ENCODE measurements around the gene KRTAP6-1.

The KRTAP6-1 gene, protein sequence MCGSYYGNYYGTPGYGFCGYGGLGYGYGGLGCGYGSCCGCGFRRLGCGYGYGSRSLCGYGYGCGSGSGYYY

GRCh38 chr21:30613836-30614235, at the start of gene KRTAP6-1:
KRTAP6-1 (minus strand) TSS chr21:30613930; CDS start chr21:30613904, 26 bp downstream.
- no peak for DNase-seq

- no peak for DNase-seq
These were observed 39.2 kb upstream of the KRTAP6-1 start for GRCh38 chr21:30652891-30653290.

GRCh38 chr21:30646904-30647414, 33.2 kb upstream of the KRTAP6-1 start:
- DNase-seq = no peak

DNA sequence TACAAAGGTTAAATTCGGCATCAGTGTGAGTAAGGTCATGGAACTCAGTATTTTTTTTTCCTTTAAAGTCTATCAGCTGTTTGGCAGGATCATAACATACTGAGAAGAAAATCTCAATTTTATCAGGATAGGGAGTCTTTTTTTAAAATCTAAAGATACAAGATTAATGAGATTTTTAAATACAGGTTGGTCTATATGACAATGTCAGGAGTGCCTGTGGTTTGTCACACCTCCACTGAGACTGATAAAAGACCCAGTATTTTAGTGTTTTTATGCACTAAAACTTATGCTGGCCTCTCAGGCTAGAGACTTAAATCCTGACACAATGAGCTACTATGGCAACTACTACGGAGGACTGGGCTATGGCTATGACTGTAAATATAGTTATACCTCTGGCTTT, 28.8 kb upstream of the KRTAP6-1 start, which contains the start of gene KRTAP20-3:
TSS of gene KRTAP20-3 (plus strand) at position 301 of the 400 bp plus-strand sequence.
- DNase-seq = no peak

GRCh38 chr21:30638686-30639085, 25.0 kb upstream of the KRTAP6-1 start:
- DNase-seq = no peak

DNA sequence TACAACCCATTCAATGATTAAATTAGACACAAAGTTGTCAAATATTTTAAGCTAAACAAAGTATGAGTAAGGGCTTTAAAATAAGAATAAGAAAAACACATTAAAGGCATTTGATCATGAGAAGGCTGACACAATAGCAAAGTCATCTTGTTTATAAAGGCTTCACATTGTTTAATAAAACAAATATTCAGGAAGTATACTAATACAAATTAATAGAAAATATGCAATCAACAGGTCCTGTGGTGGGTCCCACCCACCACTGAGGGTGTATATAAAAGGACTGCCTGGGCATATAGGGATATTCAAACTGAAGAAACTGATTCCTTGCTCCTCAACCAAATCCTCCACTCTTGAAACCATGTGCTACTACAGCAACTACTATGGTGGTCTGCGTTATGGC, 21.2 kb upstream of the KRTAP6-1 start, which contains the start of gene KRTAP20-2:
TSS of gene KRTAP20-2 (plus strand) at position 301 of the 400 bp plus-strand sequence. CDS start at position 359, 58 bp downstream.
- no peak for DNase-seq

GRCh38 chr21:30629200-30629599, 15.5 kb upstream of the KRTAP6-1 start:
- no peak for DNase-seq

- DNase-seq = no peak
These were observed 14.4 kb upstream of the KRTAP6-1 start for GRCh38 chr21:30628109-30628508.

GRCh38 chr21:30625449-30626165, 11.9 kb upstream of the KRTAP6-1 start:
- DNase-seq = no peak

GRCh38 chr21:30623362-30623761, 9.6 kb upstream of the KRTAP6-1 start:
- DNase-seq = no peak

- no peak for DNase-seq
These were observed 6.8 kb upstream of the KRTAP6-1 start, which contains the start of gene KRTAP20-4 for GRCh38 chr21:30620522-30620921. KRTAP20-4 (plus strand) TSS chr21:30620627.

DNA sequence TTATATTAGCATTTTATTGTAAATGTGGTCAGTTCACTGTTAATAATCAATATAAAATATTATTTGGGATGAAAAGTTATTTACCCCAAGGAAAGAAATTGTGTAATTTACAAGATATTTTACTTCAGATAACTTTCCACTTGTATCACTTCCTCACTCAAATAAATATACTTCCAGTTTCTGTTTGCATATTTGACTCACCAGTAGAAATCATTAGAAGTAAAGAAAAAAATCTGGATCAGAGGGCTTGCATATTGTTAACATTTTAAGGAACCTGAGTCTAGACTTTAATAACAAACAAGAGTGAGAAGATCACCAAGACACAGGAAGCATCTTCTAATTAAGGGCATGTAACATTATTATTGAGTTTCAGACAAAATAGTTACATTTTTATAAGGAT, 6.3 kb upstream of the KRTAP6-1 start:
- DNase-seq = no peak

DNA sequence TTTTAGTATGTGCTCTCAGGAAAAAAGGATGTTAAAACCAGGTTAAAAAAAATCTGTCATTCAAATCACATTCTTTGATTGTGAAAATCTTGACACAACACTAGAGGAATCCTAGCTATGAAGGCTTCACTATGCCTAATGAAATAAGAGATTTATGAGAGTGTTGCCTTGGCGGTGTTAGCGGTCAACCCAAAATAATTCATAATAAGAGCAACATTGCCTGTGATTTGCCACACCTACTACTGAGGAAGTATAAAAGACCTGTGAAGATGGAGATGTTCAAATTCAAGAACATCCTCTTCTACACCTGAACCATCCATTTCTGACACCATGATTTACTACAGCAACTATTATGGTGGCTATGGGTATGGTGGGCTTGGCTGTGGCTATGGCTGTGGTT, 2.4 kb upstream of the KRTAP6-1 start, which contains the start of gene KRTAP20-1:
TSS of gene KRTAP20-1 (plus strand) at position 301 of the 400 bp plus-strand sequence. CDS start at position 331, 30 bp downstream.
- DNase-seq = no peak

DNA sequence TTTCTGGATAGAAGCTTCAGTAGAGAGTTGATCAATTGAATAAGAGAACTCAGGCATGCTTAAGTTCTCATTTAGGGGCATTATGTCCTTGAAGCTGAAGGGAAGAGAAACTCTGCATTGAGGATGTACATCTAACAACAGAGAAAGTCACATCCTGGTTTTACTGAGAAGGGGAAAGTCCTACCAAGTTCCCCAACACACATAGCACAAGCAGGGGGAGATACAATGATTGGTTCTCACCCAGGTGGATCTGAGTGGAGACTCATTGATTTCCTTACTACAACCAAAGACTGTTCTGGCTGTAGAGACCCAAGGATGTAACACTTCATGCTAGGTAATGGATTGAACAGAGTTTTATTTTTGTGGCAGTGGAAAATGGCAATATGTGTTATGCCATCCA, 1.5 kb upstream of the KRTAP6-1 start:
- DNase-seq = no peak

- no peak for DNase-seq
These were observed 1.6 kb downstream of the KRTAP6-1 start for GRCh38 chr21:30612132-30612531.

- DNase-seq = no peak
These were observed 7.8 kb downstream of the KRTAP6-1 start for GRCh38 chr21:30605968-30606367.

DNA sequence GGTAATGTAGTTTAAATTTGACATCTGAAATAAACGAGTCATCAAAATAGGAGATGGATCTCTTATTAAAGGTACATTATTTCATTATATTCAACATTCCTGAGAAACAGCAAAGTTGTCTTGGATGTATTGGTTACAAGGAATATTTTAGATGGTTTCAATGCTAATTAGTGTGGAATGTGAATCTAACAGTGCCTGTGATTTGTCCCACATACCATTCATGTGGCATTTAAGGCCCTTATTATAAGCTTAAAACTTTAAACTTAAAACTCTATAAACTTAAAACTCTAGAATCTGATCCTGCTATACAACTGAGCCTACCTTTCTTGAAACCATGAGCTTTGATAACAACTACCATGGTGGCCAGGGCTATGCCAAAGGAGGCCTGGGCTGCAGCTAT, 12.9 kb downstream of the KRTAP6-1 start, which contains the start of gene KRTAP22-1:
TSS of gene KRTAP22-1 (plus strand) at position 301 of the 400 bp plus-strand sequence.
- DNase-seq = no peak

GRCh38 chr21:30598802-30599201, 14.9 kb downstream of the KRTAP6-1 start, which contains the start of gene KRTAP6-2:
KRTAP6-2 (minus strand) TSS chr21:30598902; CDS start chr21:30598874, 28 bp downstream.
- DNase-seq = no peak

DNA sequence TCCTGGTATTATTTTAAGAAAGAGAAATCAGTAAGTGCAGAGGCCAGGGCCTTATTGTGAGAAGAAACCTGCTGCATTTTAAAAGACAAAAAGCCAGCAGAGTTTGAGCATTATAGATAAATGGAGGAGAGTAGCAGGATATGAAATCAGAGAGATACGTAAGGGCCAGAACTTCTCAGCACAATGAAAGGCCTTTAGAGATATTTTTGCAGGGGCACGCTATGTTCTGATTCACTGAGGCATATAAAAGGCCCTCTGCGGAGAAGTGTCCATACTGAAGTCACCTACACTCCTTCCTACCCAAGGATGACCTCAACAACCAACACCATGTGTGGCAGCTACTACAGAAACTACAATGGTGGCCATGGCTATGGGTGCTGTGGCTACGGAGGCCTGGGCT, 21.6 kb downstream of the KRTAP6-1 start, which contains the start of gene KRTAP6-3:
TSS of gene KRTAP6-3 (plus strand) at position 301 of the 400 bp plus-strand sequence. CDS start at position 307, 6 bp downstream.
- DNase-seq = no peak

DNA sequence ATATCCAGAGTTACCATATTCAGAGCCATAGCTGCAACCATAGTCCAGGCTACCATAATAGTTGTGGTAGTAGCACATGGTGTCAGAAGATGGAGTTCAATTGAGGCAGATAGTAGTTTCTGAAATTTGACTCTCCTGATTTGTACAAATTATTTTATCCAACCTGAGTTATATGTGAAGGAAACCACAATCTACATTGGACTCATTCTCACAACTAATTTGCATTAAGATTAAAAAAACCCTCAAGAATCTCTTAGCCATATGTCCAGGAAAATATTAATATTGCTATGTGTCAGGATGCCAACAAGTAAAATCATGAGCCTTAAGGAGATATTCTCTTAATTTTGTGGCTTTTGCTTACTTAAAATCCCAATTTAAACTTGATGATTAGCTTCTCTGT, 23.4 kb downstream of the KRTAP6-1 start, which contains the start of gene KRTAP22-2:
TSS of gene KRTAP22-2 (minus strand) at position 101 of the 400 bp plus-strand sequence.
- DNase-seq = no peak

DNA sequence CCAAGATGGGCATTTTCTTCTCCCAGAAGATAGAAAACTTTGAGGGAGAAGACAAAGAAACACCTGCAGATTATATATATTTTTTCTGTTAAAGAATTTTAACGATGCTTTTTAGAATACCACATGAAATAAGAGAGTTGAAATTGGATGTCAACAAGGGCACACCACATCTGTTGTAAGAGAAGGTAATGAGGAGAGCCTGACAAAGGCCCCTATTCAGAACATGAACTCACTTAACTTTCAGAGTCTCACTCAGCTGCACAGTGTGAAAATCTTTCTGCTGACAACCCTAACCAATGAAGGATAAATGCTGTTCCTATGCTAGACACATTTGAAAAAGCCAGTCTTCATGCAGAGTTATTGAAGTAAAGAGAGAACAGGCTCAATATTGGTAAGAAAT, 30.9 kb downstream of the KRTAP6-1 start:
- DNase-seq = no peak

DNA sequence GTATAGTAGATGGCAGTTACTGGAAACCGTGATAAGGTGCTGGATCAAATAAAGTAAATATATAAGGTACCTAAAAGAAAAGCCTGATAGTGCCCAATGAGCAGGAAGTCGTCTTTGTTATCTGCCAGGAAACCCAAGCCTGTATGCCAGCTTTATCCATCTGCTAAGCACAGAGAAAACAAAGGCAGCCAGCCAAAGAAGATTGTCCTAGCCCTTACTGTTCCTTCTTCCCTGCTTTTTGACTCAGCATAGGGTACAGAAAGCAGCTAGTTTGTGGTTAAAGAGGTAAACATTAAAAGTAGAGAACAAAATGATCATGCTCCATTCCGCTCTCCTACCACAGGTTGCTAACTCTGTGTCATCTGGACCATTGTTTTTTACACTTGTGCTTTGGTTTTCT, 33.6 kb downstream of the KRTAP6-1 start:
- no peak for DNase-seq

DNA sequence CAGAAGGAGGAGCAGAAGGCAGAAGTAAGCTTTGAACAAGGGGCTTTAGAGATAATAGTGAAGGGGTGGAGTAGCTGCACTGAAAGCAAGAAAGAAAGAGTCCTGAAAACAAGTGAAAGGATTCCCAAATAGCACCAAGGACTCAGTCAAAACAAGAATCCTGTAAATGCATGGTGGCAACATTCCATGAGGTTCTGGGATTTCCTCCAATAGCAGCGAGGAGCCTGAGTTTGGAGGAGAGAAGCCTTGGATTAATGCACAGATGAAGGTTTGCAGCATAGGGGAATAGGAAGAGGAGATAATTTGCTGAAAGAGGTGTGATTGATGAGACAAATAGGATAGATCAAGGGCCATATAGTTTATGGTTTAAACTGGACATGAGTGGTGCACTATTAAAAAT, 34.4 kb downstream of the KRTAP6-1 start:
- no peak for DNase-seq

DNA sequence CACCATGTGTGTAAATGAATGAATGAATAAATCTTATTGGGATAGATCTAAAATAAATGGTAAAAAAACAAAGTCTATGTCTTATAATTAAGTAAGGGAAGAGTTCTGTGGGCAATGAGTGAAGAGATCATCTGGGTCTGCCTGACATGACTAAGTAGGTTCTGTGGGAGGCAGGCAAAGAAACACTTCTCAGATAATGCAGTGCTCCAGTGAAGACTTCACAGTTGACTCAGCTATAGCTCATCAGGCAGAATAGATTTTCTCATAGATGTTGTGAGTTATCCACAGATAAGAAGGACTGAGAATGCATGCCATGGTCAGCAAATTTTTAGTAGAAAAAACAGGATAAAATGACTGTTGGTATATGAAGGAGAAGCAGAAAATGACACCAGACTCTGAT, 36.0 kb downstream of the KRTAP6-1 start:
- no peak for DNase-seq

Data from NCI-H1048 (cell line).